Heart left ventricle (tissue), 16 donors: ENCODE data around the gene IFT27. TPM values are rescaled to one million over a fixed set of nuclear protein-coding genes. Genes with fewer than 3 reads are reported as not detected.
A peak's percentile ranks its signal among the peaks of the same experiment; 100 is the strongest.

Experiments
- ATAC-seq, 4 donors: fragments of 200-7000 bp; cut with Tn5 transposase; one replicate each; pipeline ENCODE4 v1.9.1; 2020 to 2022; ENCODE audit warnings: moderate library complexity in 4 of 4, mild to moderate bottlenecking in 3 of 4, moderate number of reproducible peaks in 1 of 4
- DNase-seq, 5 donors: peaks; one replicate each; pipeline ENCODE4 v3.0.0-alpha.2; 2020
- H3K27ac ChIP-seq, 12 donors: fragments of 200-600 bp; sonication (generic) in 4 of 12; one replicate each; pipeline versions ENCODE4 v1.5.0 to v1.8.0; 2016 to 2022; ENCODE audit warnings: mild to moderate bottlenecking in 2 of 12
- H3K27me3 ChIP-seq, 9 donors: fragments of 200-600 bp; sonication (generic) in 2 of 9; one replicate each; pipeline versions ENCODE4 v1.5.1 to v1.8.0; 2016 to 2022; ENCODE audit warnings: mild to moderate bottlenecking in 3 of 9
- H3K36me3 ChIP-seq, 9 donors: fragments of 200-600 bp; sonication (generic) in 2 of 9; one replicate each; pipeline versions ENCODE4 v1.5.0 to v1.8.0; 2018 to 2022; ENCODE audit warnings: mild to moderate bottlenecking in 2 of 9
- H3K4me1 ChIP-seq, 12 donors: fragments of 200-600 bp; sonication (generic) in 4 of 12; one replicate each; pipeline versions ENCODE4 v1.5.0 to v1.8.0; 2016 to 2022; ENCODE audit warnings: mild to moderate bottlenecking in 3 of 12
- H3K4me3 ChIP-seq, 12 donors: fragments of 200-600 bp; sonication (generic) in 4 of 12; one replicate each; pipeline versions ENCODE4 v1.5.0 to v1.8.0; 2017 to 2022; ENCODE audit warnings: mild to moderate bottlenecking in 9 of 12, moderate library complexity in 4 of 12
- H3K9me3 ChIP-seq, 12 donors: fragments of 200-600 bp; sonication (generic) in 4 of 12; one replicate each; pipeline versions ENCODE4 v1.5.0 to v1.8.0; 2016 to 2022; ENCODE audit warnings: mild to moderate bottlenecking in 1 of 12
- CTCF ChIP-seq, 12 donors: fragments of 200-600 bp; sonication (generic) in 4 of 12; IDR thresholded peaks; one replicate each; pipeline versions ENCODE4 v1.5.0 to v1.8.0; 2018 to 2022; ENCODE audit warnings: antibody characterized with exemption in 12 of 12, mild to moderate bottlenecking in 5 of 12
- POLR2A ChIP-seq, 2 donors: fragments of 450-650 bp; IDR thresholded peaks; one replicate each; pipeline ENCODE4 v1.6.1; 2017; ENCODE audit warnings: antibody characterized with exemption in 2 of 2, mild to moderate bottlenecking in 2 of 2, moderate library complexity in 2 of 2
- WGBS, 4 donors: extraction: QIAGEN DNeasy Blood & Tissue Kit in 2 of 4; methylation state at CpG; one replicate each; pipeline versions ENCODE4 v1.1.5 to v1.1.7; 2013 to 2018; 5-methylcytosine and 5-hydroxymethylcytosine counted together
- intact Hi-C, 10 donors: fragments of 100-400 bp; cut with DNase I; formaldehyde crosslinking; loops; one replicate each; pipeline versions ENCODE4 v1.11.1 to v1.14.2; 2022
- polyA plus RNA-seq, 2 donors: library from polyadenylated mRNA; stranded (reverse); fragments of 200-250 nt; gene quantifications; one replicate each; pipeline ENCODE4 v1.2.3, GENCODE V29; 2013
- total RNA-seq, 9 donors: library from RNA; depleted of rRNA in 2 of 9; stranded (reverse); fragments of >200 nt in 2 of 9; fragmentation: NEBNext Ultra II Directional in 3 of 9; extraction: Animal tissue kit (Norgen Biotek cat#: 25700) in 3 of 9; gene quantifications; one replicate each; pipeline versions ENCODE4 v1.1.0 to v1.2.4, GENCODE V29; 2016 to 2023
- donor health status: ischemic (EF 13 %, LVEDD 7.1; RV severe dilation, severe dysfunction).
- donor health status: healthy with polysubstance abuse.
- donor health status: DM: no; HTN: yes; CAD: no.
- donor health status: DM: no; HTN: no; CAD: no.
- donor health status: ischemic (EF 25% LVEDD 6.9; RV normal size, moderate dysfunction).
- donor health status: ischemic (EF 25% LVEDD 5.7; RV mildly dilated, moderate dysfunction).
- donor health status: healthy.
- donor health status: DM: yes; HTN: yes; CAD: no.
- donor health status: ischemic (EF 35%, LVEDD 5.7; RV mildly dilated, moderate dysfunction).
- donor health status: nonischemic (EF 11% LVEDD 7.7; RV severe dilation, severe dysfunction).
- donor health status: DM: yes; HTN: yes; CAD: no.
- donor health status: PGD.
- donor health status: ischemic (EF 29% LVEDD 5.4; RV normal size, mild dysfunction).
- donor health status: nonischemic (EF 23%, LVEDD 6.1; RV moderate dilation, normal function).

IFT27 gene
- total and polyA plus RNA-seq, 11 donors, result 18.4 to 36.7 (median 25.8) TPM

GRCh38 chr22:36790648-36791047 is 14.7 kb upstream of the IFT27 start:
- H3K9me3 ChIP-seq, result no peaks in the 10 kb centered on the region
- ATAC-seq, result no peak
- 49 to 58% (median 50%) methylated on average over 7 of the region's 7 CpGs for WGBS, 4 donors
- no peak overlapping the region for H3K4me3 ChIP-seq
- no peak for DNase-seq
- no peak overlapping the region for H3K27ac ChIP-seq
- H3K4me1 ChIP-seq, result no peaks in the 10 kb centered on the region
- no peak for TF ChIP-seq CTCF (IDR thresholded peaks at IDR 0.05)
- no peak for TF ChIP-seq POLR2A (IDR thresholded peaks at IDR 0.05)
- H3K36me3 ChIP-seq, result no peaks in the 10 kb centered on the region
- intact Hi-C loops, result no loop called here
- H3K27me3 ChIP-seq, result peaks cover 0 to 64% (median 10%) of the 10 kb centered on the region in 9 donors

- H3K27me3 ChIP-seq, result peaks cover 0 to 73% (median 19%) of the 10 kb centered on the region in 9 donors
- H3K4me1 ChIP-seq, result peaks cover 0 to under 1% (median 0%) of the 10 kb centered on the region in 12 donors
- no peaks in the 10 kb centered on the region for H3K9me3 ChIP-seq
- TF ChIP-seq POLR2A (IDR thresholded peaks at IDR 0.05), result no peak
- TF ChIP-seq CTCF (IDR thresholded peaks at IDR 0.05), result no peak
- intact Hi-C loops, result loop anchor here in 5 of 10 donors (10.0 kb wide), 2 partner anchors 257 to 377 kb away; no protein-coding TSS in a partner anchor
- ATAC-seq, result no peak
- no peak overlapping the region for H3K27ac ChIP-seq
- no peak for DNase-seq
- no peak overlapping the region for H3K4me3 ChIP-seq
- H3K36me3 ChIP-seq, result no peaks in the 10 kb centered on the region
- 66 to 71% (median 69%) methylated on average over 17 of the region's 17 CpGs for WGBS, 4 donors
Observed at GRCh38 chr22:36787204-36787988, 11.5 kb upstream of the IFT27 start.

- DNase-seq (no peak), ATAC-seq (no peak)
- H3K9me3 ChIP-seq, result no peaks in the 10 kb centered on the region
- no peak for TF ChIP-seq POLR2A (IDR thresholded peaks at IDR 0.05)
- WGBS, 4 donors, result 75 to 87% (median 80%) methylated on average over 2 of the region's 2 CpGs
- intact Hi-C loops, result loop anchor here (2.0 to 10.0 kb wide), 12 partner anchors 69 to 479 kb away; no protein-coding TSS in a partner anchor
- no peak overlapping the region for H3K4me3 ChIP-seq
- no peak overlapping the region for H3K27ac ChIP-seq
- H3K4me1 ChIP-seq, result peaks cover 0 to 10% (median 2%) of the 10 kb centered on the region in 12 donors
- H3K27me3 ChIP-seq, result peaks cover 0 to 39% (median 14%) of the 10 kb centered on the region in 9 donors
- no peaks in the 10 kb centered on the region for H3K36me3 ChIP-seq
Observed at GRCh38 chr22:36783743-36784142, 7.8 kb upstream of the IFT27 start.

GRCh38 chr22:36781656-36782627 is 6.0 kb upstream of the IFT27 start:
- 21 to 29% (median 23%) methylated on average over 29 to 33 of the region's 33 CpGs for WGBS, 4 donors
- ATAC-seq (peak; percentile 49 to 92 (median 89)), DNase-seq (peak; percentile 71 to 89 (median 73))
- H3K27me3 ChIP-seq, result peaks cover 0 to 32% (median 14%) of the 10 kb centered on the region in 9 donors
- H3K27ac ChIP-seq, result peak overlapping the region in 1 of 12 donors; percentile 47
- intact Hi-C loops, result loop anchor here (1.0 to 10.0 kb wide), 13 partner anchors 70 to 480 kb away; no protein-coding TSS in a partner anchor
- peak; percentile 87 to 97 (median 91) for TF ChIP-seq CTCF (IDR thresholded peaks at IDR 0.05)
- TF ChIP-seq POLR2A (IDR thresholded peaks at IDR 0.05), result no peak
- no peaks in the 10 kb centered on the region for H3K36me3 ChIP-seq
- H3K4me1 ChIP-seq, result peaks cover 0 to 10% (median 2%) of the 10 kb centered on the region in 12 donors
- no peak overlapping the region for H3K4me3 ChIP-seq
- no peaks in the 10 kb centered on the region for H3K9me3 ChIP-seq
